PFSK-1 (cell line): Measurements from ENCODE around the gene VENTX.

Experiments used
- FOXP2 ChIP-seq: optimal IDR thresholded peaks from 2 replicates; pipeline ENCODE3; 2011; ENCODE audit warnings: borderline replicate concordance, control low read depth, inconsistent platforms; ENCODE audit not compliant: insufficient read depth; ENCODE audit errors: extremely low read length, extremely low read depth
- POLR2AphosphoS5 ChIP-seq: IDR thresholded peaks from 2 replicates; pipeline ENCODE4 v1.6.1; 2012; ENCODE audit warnings: low read depth, mild to moderate bottlenecking, control low read depth, low read length, moderate library complexity
- SIN3A ChIP-seq: IDR thresholded peaks from 2 replicates; pipeline ENCODE4 v1.6.1; 2012; ENCODE audit warnings: mild to moderate bottlenecking, low read length, moderate library complexity, borderline replicate concordance; ENCODE audit not compliant: insufficient read depth
- TAF1 ChIP-seq: IDR thresholded peaks from 2 replicates; pipeline ENCODE4 v1.6.1; 2012; ENCODE audit warnings: low read length, control low read depth, borderline replicate concordance; ENCODE audit not compliant: insufficient read depth
- TF ChIP-seq, protein P1 (sequence below), 2 experiments: IDR thresholded peaks; 2 replicates each; pipeline versions ENCODE4 v1.6.1 to v1.8.0; 2011 to 2012; ENCODE audit warnings: low read depth in 2 of 2, low read length in 2 of 2, control low read depth in 1 of 2, inconsistent platforms in 1 of 2, mild to moderate bottlenecking in 1 of 2, moderate library complexity in 1 of 2; ENCODE audit not compliant: insufficient read depth in 1 of 2

Gene VENTX

DNA sequence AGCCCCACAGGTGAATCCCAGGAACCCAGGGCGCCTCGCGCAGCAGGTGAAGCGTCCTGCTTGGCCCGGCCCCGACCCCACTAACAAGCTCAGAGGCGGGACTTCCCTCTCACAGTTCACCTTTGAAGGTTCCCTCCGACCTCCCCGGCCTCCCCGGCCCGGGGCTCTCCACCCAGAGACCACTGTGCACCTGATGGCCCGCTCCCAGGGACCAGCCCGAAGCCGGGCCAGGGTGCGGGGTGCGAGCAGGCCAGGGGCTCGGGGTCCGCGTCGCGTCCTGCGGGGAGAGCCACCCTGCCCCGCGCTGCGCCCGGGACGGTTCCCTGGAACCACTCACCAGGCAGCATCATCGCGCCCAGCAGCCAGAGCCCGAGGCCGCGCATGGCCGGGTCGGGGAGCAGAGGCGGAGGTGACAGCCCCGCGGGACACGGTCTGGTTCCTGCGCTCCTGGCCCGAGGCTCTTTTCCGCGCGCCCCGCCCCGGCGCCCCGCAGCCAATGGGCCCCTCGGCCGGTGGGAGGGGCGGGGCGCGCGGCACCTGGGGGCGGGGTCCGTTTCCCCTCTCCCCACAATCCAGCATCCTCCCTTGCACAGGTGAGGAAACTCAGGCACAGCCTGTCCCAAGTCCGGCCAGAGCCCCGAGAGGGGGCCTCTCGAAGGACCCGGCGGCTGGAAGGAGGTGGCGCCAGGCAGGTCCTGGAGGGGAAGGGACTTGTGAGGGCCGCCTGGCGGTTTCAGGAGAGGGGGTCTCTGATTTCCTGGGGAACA, 39.0 kb downstream of the VENTX start, which contains the start of gene ADAM8:
Gene ADAM8 (minus strand): TSS at position 434 of the 767 bp plus-strand sequence. CDS start 51 bp downstream, at position 383.
- TF ChIP-seq, protein P1, sequence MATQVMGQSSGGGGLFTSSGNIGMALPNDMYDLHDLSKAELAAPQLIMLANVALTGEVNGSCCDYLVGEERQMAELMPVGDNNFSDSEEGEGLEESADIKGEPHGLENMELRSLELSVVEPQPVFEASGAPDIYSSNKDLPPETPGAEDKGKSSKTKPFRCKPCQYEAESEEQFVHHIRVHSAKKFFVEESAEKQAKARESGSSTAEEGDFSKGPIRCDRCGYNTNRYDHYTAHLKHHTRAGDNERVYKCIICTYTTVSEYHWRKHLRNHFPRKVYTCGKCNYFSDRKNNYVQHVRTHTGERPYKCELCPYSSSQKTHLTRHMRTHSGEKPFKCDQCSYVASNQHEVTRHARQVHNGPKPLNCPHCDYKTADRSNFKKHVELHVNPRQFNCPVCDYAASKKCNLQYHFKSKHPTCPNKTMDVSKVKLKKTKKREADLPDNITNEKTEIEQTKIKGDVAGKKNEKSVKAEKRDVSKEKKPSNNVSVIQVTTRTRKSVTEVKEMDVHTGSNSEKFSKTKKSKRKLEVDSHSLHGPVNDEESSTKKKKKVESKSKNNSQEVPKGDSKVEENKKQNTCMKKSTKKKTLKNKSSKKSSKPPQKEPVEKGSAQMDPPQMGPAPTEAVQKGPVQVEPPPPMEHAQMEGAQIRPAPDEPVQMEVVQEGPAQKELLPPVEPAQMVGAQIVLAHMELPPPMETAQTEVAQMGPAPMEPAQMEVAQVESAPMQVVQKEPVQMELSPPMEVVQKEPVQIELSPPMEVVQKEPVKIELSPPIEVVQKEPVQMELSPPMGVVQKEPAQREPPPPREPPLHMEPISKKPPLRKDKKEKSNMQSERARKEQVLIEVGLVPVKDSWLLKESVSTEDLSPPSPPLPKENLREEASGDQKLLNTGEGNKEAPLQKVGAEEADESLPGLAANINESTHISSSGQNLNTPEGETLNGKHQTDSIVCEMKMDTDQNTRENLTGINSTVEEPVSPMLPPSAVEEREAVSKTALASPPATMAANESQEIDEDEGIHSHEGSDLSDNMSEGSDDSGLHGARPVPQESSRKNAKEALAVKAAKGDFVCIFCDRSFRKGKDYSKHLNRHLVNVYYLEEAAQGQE (IDR thresholded peaks at IDR 0.05; ENCODE audit: insufficient read depth in 1 of 2, low read depth in 2 of 2, low read length in 2 of 2) = no peak
- no peak for TF ChIP-seq SIN3A
- TF ChIP-seq TAF1 = no peak
- TF ChIP-seq POLR2AphosphoS5 = no peak
- no peak for TF ChIP-seq FOXP2

DNA sequence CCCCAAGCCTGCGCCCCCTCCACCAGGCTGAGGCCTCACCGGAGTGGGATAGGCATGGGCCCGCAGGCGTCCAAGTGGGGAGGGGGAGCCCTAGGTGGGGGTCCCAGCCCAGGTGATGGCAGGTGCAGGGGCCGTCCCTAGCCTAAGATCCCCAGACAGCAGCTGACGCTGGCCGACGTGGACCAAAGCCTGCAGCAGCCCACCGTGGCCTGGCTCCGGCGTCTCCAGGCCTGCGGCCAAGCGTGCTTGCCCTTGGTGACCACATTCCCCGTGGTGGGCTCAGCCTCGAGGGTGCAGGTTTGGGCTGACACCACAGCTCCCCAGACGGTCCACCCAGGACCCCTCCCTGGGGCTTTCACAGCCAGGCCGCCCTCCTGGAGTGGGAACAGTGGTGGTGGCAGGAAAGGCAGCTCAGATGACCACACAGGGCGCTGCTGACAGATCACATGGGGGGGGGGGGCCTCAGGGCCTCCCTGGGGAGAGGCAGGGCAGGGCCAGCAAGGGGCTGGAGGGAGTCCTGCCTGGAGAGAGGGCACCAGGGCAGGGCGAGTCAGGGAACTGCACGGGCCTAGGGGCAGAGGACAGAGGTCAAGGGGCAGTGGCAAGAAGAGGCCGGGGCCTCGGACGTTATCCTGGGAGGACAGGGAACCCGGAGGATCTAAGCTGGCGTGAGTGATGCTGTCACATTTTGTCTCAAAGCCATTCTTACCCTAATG, 39.8 kb downstream of the VENTX start:
- TF ChIP-seq POLR2AphosphoS5 (no peak), SIN3A (no peak), FOXP2 (no peak), TAF1 (no peak)
- TF ChIP-seq, protein P1 (IDR thresholded peaks at IDR 0.05; ENCODE audit: insufficient read depth in 1 of 2, low read depth in 2 of 2, low read length in 2 of 2) = no peak

DNA sequence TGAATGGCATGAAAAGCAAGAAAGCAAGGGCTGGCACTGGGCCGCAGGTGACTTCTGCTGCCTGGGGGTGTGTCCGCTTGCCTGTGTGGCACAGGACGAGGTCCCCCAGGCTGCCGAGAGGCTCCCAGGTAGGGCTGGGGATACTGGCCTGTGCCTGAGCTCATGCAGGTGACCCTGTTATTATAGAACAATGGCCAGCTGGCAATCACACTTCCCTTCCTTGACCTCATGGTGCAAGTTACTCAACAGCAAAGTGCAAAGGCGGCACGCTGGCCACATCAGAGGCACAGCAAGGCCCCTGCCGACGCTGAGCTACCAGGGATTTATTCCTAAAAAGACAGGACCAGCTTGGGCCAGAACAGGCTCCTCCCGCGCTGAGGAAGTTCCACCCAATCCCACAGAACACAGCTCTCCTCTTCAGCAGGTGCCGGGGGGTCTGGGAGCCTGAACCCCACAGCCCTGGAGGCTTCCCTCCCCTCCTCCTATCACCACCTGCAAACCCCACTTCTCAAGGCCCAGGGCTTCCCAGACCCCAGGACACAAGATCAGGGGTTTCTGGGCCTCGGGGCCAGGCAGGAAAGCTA, 40.4 kb downstream of the VENTX start:
- TF ChIP-seq SIN3A = no peak
- TF ChIP-seq POLR2AphosphoS5 = no peak
- TF ChIP-seq TAF1 = no peak
- no peak for TF ChIP-seq FOXP2
- TF ChIP-seq, protein P1 (IDR thresholded peaks at IDR 0.05; ENCODE audit: insufficient read depth in 1 of 2, low read depth in 2 of 2, low read length in 2 of 2) = no peak

DNA sequence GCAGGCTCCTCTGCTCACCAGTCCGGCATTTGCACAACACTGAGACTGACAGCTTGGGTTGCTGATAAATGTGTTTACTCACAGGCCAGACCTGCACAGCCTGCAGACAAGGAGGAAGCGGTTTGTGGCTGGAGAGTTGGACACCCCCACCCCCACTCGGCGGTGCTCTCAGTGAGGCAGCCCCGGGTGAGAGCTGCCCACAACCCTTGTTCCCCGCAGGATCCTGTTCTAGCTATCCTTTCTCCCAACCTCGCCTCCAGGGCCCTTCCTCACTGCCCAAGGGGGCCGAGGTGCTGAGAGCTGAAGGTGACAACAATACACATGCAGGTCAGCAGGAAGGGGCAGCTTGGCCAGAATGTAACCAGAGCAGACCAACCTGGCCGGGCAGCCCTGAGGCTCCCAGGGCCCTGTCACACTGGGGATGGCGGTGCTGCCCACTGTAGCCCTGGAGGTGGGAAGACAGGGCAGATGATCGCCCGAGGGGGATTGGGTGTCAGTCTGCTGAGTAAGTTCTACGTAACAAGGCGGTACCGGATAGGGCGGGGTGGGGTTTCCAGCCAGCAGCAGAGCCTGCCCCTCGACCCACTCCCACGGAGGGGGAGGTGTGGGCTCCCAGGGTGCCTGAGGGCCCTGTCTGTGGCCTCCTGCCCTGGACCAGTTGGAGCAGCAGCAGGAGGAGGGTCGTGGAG, 41.1 kb downstream of the VENTX start:
- TF ChIP-seq, protein P1 (IDR thresholded peaks at IDR 0.05; ENCODE audit: insufficient read depth in 1 of 2, low read depth in 2 of 2, low read length in 2 of 2) = no peak
- TF ChIP-seq FOXP2 (peak; percentile 97), SIN3A (no peak)
